ENCODE measurements around the gene POLD3.

GRCh38 chr11:74633406-74634393 lies 41.3 kb downstream of the POLD3 start:
- TF ChIP-seq, protein P1, sequence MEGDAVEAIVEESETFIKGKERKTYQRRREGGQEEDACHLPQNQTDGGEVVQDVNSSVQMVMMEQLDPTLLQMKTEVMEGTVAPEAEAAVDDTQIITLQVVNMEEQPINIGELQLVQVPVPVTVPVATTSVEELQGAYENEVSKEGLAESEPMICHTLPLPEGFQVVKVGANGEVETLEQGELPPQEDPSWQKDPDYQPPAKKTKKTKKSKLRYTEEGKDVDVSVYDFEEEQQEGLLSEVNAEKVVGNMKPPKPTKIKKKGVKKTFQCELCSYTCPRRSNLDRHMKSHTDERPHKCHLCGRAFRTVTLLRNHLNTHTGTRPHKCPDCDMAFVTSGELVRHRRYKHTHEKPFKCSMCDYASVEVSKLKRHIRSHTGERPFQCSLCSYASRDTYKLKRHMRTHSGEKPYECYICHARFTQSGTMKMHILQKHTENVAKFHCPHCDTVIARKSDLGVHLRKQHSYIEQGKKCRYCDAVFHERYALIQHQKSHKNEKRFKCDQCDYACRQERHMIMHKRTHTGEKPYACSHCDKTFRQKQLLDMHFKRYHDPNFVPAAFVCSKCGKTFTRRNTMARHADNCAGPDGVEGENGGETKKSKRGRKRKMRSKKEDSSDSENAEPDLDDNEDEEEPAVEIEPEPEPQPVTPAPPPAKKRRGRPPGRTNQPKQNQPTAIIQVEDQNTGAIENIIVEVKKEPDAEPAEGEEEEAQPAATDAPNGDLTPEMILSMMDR (IDR thresholded peaks at IDR 0.05): no peak
- no peak for TF ChIP-seq POLR2A (IDR thresholded peaks at IDR 0.05)
